PFSK-1 (cell line): ENCODE measurements around the gene CEACAM7.

ENCODE experiments used
- POLR2AphosphoS5 ChIP-seq: IDR thresholded peaks from 2 replicates; pipeline ENCODE4 v1.6.1; 2012; ENCODE audit warnings: low read depth, mild to moderate bottlenecking, control low read depth, low read length, moderate library complexity
- SIN3A ChIP-seq: IDR thresholded peaks from 2 replicates; pipeline ENCODE4 v1.6.1; 2012; ENCODE audit warnings: mild to moderate bottlenecking, low read length, moderate library complexity, borderline replicate concordance; ENCODE audit not compliant: insufficient read depth

DNA sequence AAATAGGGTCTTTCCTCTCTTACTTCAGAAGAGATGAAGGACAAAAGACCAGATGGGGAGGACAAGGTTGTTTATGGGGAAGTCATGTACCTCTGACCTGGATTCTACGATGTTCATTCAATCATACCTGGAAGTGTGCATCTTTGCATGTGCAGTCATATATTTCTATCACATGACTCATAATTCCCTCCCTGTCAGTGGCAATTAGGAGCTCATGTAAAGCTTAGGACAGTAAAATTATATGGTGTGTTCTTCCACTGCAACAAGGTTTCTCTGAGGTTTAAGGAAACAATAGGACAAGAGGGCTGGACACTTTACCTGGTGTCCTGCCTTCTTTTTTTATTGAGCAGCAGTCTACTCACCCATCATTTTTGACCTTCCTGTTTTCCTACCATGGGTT, 19.8 kb downstream of the CEACAM7 start:
- TF ChIP-seq POLR2AphosphoS5 (no peak), SIN3A (no peak)
